Esophagus squamous epithelium (tissue), 5 donors: ENCODE measurements around the gene PPEF2. TPM values are rescaled to one million over a fixed set of nuclear protein-coding genes. Genes with fewer than 3 reads are reported as not detected.

ENCODE experiments used
- DNase-seq: peaks from one replicate; lab custom pipeline; 2025; lab: John Stamatoyannopoulos, UW
- H3K27ac ChIP-seq, 4 donors: fragments of 200-600 bp; sonication (generic); one replicate each; pipeline ENCODE4 v1.5.1; 2016 to 2019; ENCODE audit warnings: mild to moderate bottlenecking in 1 of 4
- H3K27me3 ChIP-seq, 4 donors: fragments of 200-600 bp; sonication (generic); 1 replicate in 3 of 4; 2 replicates in 1 of 4; pipeline versions ENCODE4 v1.5.1 to v1.6.0; 2017 to 2021; ENCODE audit warnings: antibody characterized with exemption in 1 of 4
- H3K36me3 ChIP-seq, 3 donors: fragments of 200-600 bp; sonication (generic); one replicate each; pipeline ENCODE4 v1.5.1; 2016 to 2019
- H3K4me1 ChIP-seq, 3 donors: fragments of 200-600 bp; sonication (generic); one replicate each; pipeline ENCODE4 v1.5.1; 2017 to 2019
- H3K4me3 ChIP-seq, 4 donors: fragments of 200-600 bp; sonication (generic); 1 replicate in 3 of 4; 2 replicates in 1 of 4; pipeline ENCODE4 v1.5.1; 2016 to 2019; ENCODE audit warnings: mild to moderate bottlenecking in 2 of 4, moderate library complexity in 1 of 4
- H3K9me3 ChIP-seq, 3 donors: fragments of 200-600 bp; sonication (generic); one replicate each; pipeline ENCODE4 v1.5.1; 2016 to 2019
- POLR2A ChIP-seq, 4 donors: fragments of 450-650 bp; IDR thresholded peaks; one replicate each; pipeline ENCODE4 v1.6.1; 2017; ENCODE audit warnings: antibody characterized with exemption in 4 of 4, mild to moderate bottlenecking in 4 of 4, moderate library complexity in 3 of 4
- WGBS, 2 donors: methylation state at CpG; one replicate each; pipeline ENCODE4 v1.1.5; 2018; 5-methylcytosine and 5-hydroxymethylcytosine counted together
- intact Hi-C: fragments of 100-400 bp; cut with DNase I; formaldehyde crosslinking; loops from one replicate; pipeline ENCODE4 v1.15.0; 2022
- total RNA-seq, 4 donors: library from RNA; depleted of rRNA; stranded (reverse); fragments of >200 nt; gene quantifications; one replicate each; pipeline ENCODE4 v1.1.0, GENCODE V29; 2016
- TF ChIP-seq, protein P1 (sequence below), 6 experiments: fragments of 450-650 bp in 4 of 6; fragments of 200-600 bp in 2 of 6; sonication (generic) in 2 of 6; IDR thresholded peaks; one replicate each; pipeline ENCODE4 v1.5.1; 2016 to 2019; ENCODE audit warnings: antibody characterized with exemption in 6 of 6, mild to moderate bottlenecking in 4 of 6, moderate library complexity in 4 of 6
- donor health status: DM: yes; HTN: yes; CAD: no.

PPEF2 gene
- total RNA-seq, 4 donors from 2014 or later, result 0.04 TPM; not detected in 3

- Histone ChIP-seq H3K27me3 (no peaks in the 10 kb centered on the region), H3K36me3 (no peaks in the 10 kb centered on the region), H3K4me3 (no peak overlapping the region), H3K4me1 (no peaks in the 10 kb centered on the region), H3K9me3 (no peaks in the 10 kb centered on the region), H3K27ac (no peak overlapping the region)
- intact Hi-C loops, result no loop called here
- no peak for DNase-seq
- TF ChIP-seq, protein P1, sequence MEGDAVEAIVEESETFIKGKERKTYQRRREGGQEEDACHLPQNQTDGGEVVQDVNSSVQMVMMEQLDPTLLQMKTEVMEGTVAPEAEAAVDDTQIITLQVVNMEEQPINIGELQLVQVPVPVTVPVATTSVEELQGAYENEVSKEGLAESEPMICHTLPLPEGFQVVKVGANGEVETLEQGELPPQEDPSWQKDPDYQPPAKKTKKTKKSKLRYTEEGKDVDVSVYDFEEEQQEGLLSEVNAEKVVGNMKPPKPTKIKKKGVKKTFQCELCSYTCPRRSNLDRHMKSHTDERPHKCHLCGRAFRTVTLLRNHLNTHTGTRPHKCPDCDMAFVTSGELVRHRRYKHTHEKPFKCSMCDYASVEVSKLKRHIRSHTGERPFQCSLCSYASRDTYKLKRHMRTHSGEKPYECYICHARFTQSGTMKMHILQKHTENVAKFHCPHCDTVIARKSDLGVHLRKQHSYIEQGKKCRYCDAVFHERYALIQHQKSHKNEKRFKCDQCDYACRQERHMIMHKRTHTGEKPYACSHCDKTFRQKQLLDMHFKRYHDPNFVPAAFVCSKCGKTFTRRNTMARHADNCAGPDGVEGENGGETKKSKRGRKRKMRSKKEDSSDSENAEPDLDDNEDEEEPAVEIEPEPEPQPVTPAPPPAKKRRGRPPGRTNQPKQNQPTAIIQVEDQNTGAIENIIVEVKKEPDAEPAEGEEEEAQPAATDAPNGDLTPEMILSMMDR (IDR thresholded peaks at IDR 0.05), result no peak
- TF ChIP-seq POLR2A (IDR thresholded peaks at IDR 0.05), result no peak
These were observed 3.7 kb downstream of the PPEF2 start for GRCh38 chr4:75898536-75898935.

DNA sequence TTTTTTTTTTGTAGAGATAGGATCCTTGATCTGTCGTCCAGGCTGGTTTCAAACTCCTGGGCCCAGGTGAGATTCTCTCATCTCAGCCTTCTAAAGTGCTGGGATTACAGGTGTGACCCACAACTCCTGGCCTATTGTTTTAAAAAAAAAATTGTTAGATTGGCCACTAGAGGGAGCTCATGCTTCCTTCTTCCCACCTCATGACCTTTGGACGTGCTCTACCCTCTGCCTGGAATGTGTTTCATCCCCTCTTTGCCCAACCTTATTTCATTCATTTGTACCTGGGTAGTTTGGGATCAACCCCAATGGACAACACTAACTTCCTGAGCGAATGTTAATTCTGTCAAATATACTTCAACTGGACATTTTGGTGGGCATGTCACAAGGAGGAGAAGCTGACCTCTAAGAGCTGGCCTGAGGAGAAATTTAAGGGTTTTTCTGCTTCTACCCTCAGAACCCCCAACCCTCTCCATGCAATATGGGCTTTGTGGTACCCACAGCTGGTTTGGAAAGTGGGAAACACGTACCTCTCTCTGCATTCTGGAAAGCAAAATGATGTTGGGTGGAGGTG lies 6.4 kb downstream of the PPEF2 start:
- Histone ChIP-seq H3K36me3 (no peaks in the 10 kb centered on the region), H3K4me1 (no peaks in the 10 kb centered on the region), H3K27me3 (no peaks in the 10 kb centered on the region), H3K4me3 (no peak overlapping the region), H3K9me3 (no peaks in the 10 kb centered on the region), H3K27ac (no peak overlapping the region)
- no peak for DNase-seq
- 33 to 35% methylated on average over 3 of the region's 4 CpGs for WGBS, 2 donors
- intact Hi-C loops, result no loop called here
- TF ChIP-seq, protein P1 (IDR thresholded peaks at IDR 0.05), result peak in 5 of 6 experiments; percentile 24 to 64 (median 41)
- no peak for TF ChIP-seq POLR2A (IDR thresholded peaks at IDR 0.05)

GRCh38 chr4:75892508-75892907 lies 9.7 kb downstream of the PPEF2 start:
- Histone ChIP-seq H3K4me3 (no peak overlapping the region), H3K9me3 (no peaks in the 10 kb centered on the region), H3K27ac (no peak overlapping the region), H3K4me1 (no peaks in the 10 kb centered on the region), H3K27me3 (no peaks in the 10 kb centered on the region), H3K36me3 (no peaks in the 10 kb centered on the region)
- TF ChIP-seq, protein P1 (IDR thresholded peaks at IDR 0.05), result peak in 1 of 6 experiments; percentile 19
- TF ChIP-seq POLR2A (IDR thresholded peaks at IDR 0.05), result no peak
- intact Hi-C loops, result no loop called here
- DNase-seq, result no peak
- WGBS, 2 donors, result 64 to 65% methylated on average over 3 of the region's 3 CpGs

DNA sequence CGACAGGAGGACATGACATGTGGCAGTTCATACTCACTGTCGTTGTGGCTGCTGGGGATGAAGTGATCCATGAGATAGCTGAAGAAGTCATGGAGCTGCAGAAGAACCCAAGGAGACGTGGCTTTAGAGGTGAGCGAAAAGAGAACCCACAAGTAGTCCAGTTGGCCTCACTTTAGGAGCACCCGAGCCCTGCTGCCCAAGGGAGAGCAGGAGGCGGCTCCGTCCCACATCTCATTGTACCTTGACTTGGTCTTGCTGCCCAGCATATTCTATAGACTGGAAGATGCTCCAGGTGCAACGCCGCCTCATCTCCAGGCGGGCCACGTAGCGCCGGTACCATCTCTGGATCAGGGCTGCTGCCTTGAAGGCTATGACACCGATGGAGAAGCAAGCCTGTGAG lies 10.6 kb downstream of the PPEF2 start:
- Histone ChIP-seq H3K4me3 (no peak overlapping the region), H3K36me3 (no peaks in the 10 kb centered on the region), H3K27me3 (no peaks in the 10 kb centered on the region), H3K9me3 (no peaks in the 10 kb centered on the region), H3K27ac (no peak overlapping the region), H3K4me1 (no peaks in the 10 kb centered on the region)
- 91 to 100% methylated on average over 2 to 12 of the region's 14 CpGs for WGBS, 2 donors
- no peak for TF ChIP-seq POLR2A (IDR thresholded peaks at IDR 0.05)
- TF ChIP-seq, protein P1 (IDR thresholded peaks at IDR 0.05), result no peak
- no peak for DNase-seq
- intact Hi-C loops, result no loop called here

DNA sequence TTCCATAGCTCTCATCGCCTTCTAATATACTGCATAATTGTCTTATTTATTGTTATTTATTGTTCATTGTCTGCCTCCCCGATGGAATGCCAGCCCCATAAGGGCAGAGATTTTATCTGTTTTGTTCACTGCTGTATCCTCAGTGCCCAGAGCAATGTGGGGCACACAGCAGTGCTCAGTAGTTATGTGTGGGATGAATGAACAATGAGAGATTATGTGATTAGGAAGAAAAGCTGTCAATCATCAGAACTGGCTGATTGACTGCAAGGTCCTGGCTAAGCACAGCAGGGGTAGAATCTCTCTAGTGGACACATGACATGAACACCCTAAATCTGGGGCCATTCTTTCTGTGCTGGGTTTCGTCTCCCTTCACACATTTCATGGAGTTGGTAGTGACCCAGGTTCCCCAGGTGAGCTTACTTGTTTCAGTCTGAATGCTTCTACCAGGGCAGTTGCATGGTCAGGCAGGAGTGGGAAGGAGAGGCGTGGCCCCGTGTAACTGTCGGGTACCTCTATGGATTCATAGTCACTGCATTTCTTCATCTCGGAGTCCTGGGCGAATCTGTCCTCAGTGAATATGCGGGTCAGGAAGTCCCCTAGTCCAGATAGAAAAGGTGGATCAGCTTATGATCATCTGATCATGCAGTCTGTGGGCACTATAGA lies 12.6 kb downstream of the PPEF2 start:
- 74 to 85% methylated on average over 4 to 9 of the region's 9 CpGs for WGBS, 2 donors
- intact Hi-C loops, result no loop called here
- no peaks in the 10 kb centered on the region for H3K36me3 ChIP-seq

More for the DNA sequence above, 12.6 kb downstream of the PPEF2 start:
- Histone ChIP-seq H3K4me1 (no peaks in the 10 kb centered on the region), H3K27me3 (peaks cover 0 to 13% (median 0%) of the 10 kb centered on the region in 4 donors), H3K27ac (no peak overlapping the region), H3K9me3 (no peaks in the 10 kb centered on the region), H3K4me3 (no peak overlapping the region)
- TF ChIP-seq, protein P1 (IDR thresholded peaks at IDR 0.05), result no peak
- no peak for TF ChIP-seq POLR2A (IDR thresholded peaks at IDR 0.05)
- no peak for DNase-seq
